Spleen (tissue), 11 donors: ENCODE results near the gene CCDC122. TPM values are rescaled to one million over a fixed set of nuclear protein-coding genes. Genes with fewer than 3 reads are reported as not detected.

Experiments
- DNase-seq: peaks from one replicate; pipeline ENCODE4 v3.0.0-alpha.2; 2020
- H3K27ac ChIP-seq, 8 donors: fragments of 200-600 bp; sonication (generic) in 7 of 8; 1 replicate in 4 of 8; 2 replicates in 4 of 8; pipeline versions ENCODE4 v1.5.0 to v1.8.0; 2016 to 2021; ENCODE audit warnings: inconsistent platforms in 4 of 8, mild to moderate bottlenecking in 4 of 8, moderate library complexity in 1 of 8
- H3K27me3 ChIP-seq, 7 donors: fragments of 200-600 bp; sonication (generic) in 6 of 7; replicated peaks in 1 of 7; 1 replicate in 4 of 7; 2 replicates in 3 of 7; pipeline versions ENCODE4 v1.5.0 to v1.8.0; 2016 to 2021; ENCODE audit warnings: inconsistent platforms in 3 of 7, mild to moderate bottlenecking in 1 of 7
- H3K36me3 ChIP-seq, 6 donors: fragments of 200-600 bp; sonication (generic) in 5 of 6; 1 replicate in 4 of 6; 2 replicates in 2 of 6; pipeline versions ENCODE4 v1.5.0 to v1.8.0; 2016 to 2021; ENCODE audit warnings: inconsistent platforms in 2 of 6
- H3K4me1 ChIP-seq, 6 donors: fragments of 200-600 bp; sonication (generic) in 5 of 6; 1 replicate in 3 of 6; 2 replicates in 3 of 6; pipeline versions ENCODE4 v1.5.0 to v1.8.0; 2016 to 2021; ENCODE audit warnings: inconsistent platforms in 3 of 6
- H3K4me3 ChIP-seq, 8 donors: fragments of 200-600 bp; sonication (generic) in 7 of 8; 1 replicate in 4 of 8; 2 replicates in 4 of 8; pipeline versions ENCODE4 v1.5.0 to v1.8.0; 2016 to 2021; ENCODE audit warnings: inconsistent platforms in 4 of 8, mild to moderate bottlenecking in 4 of 8, moderate library complexity in 2 of 8
- H3K9me3 ChIP-seq, 8 donors: fragments of 200-600 bp; sonication (generic) in 7 of 8; 1 replicate in 4 of 8; 2 replicates in 4 of 8; pipeline versions ENCODE4 v1.5.0 to v1.8.0; 2016 to 2021; ENCODE audit warnings: inconsistent platforms in 4 of 8
- POLR2A ChIP-seq, 3 donors: fragments of 450-650 bp; IDR thresholded peaks; one replicate each; pipeline ENCODE4 v1.5.1; 2017; ENCODE audit warnings: antibody characterized with exemption in 3 of 3, mild to moderate bottlenecking in 1 of 3
- POLR2AphosphoS5 ChIP-seq, 3 donors: sonication (generic); formaldehyde crosslinking; IDR thresholded peaks; one replicate each; pipeline ENCODE4 v1.5.1; 2017; ENCODE audit warnings: antibody characterized with exemption in 3 of 3
- WGBS, 5 donors: extraction: QIAGEN DNeasy Blood & Tissue Kit in 3 of 5; methylation state at CpG; one replicate each; pipeline versions ENCODE4 v1.1.5 to v1.1.7; 2013 to 2018; 5-methylcytosine and 5-hydroxymethylcytosine counted together
- intact Hi-C: fragments of 100-400 bp; cut with DNase I; formaldehyde crosslinking; loops from one replicate; pipeline ENCODE4 v1.15.0; 2023; ENCODE audit warnings: low total_unique reads
- polyA plus RNA-seq, 3 donors: library from polyadenylated mRNA; stranded (reverse); fragments of 200-250 nt; gene quantifications; one replicate each; pipeline ENCODE4 v1.2.1, GENCODE V29; 2013
- total RNA-seq, 7 donors: library from RNA; depleted of rRNA in 3 of 7; stranded (reverse); fragments of >200 nt in 3 of 7; fragmentation: NEBNext Ultra II Directional in 4 of 7; extraction: Animal tissue kit (Norgen Biotek cat#: 25700) in 4 of 7; gene quantifications; one replicate each; pipeline versions ENCODE4 v1.1.0 to v1.2.1, GENCODE V29; 2016 to 2021
- TF ChIP-seq, protein P1 (sequence below), 11 experiments: fragments of 200-600 bp in 7 of 11; fragments of 450-650 bp in 4 of 11; sonication (generic) in 4 of 11; IDR thresholded peaks in 8 of 11; conservative IDR thresholded peaks in 3 of 11; 1 replicate in 7 of 11; 2 replicates in 4 of 11; pipeline versions ENCODE4 v1.4.0 to v1.8.0; 2016 to 2021; ENCODE audit warnings: antibody characterized with exemption in 11 of 11, inconsistent platforms in 4 of 11, mild to moderate bottlenecking in 1 of 11
- donor health status: healthy with polysubstance abuse.
- donor health status: DM: no; HTN: no; CAD: no; lungs with moderate emphysema.
- donor health status: DM: no; HTN: no; CAD: no.
- donor health status: Bipolar disorder and iron deficiency.
- donor health status: healthy.
- donor health status: DM: no; HTN: no; CAD: no.
- donor health status: DM: yes; HTN: yes; CAD: no.

CCDC122 gene
- total and polyA plus RNA-seq, 10 donors = 3.6 to 10.9 (median 6.4) TPM

DNA sequence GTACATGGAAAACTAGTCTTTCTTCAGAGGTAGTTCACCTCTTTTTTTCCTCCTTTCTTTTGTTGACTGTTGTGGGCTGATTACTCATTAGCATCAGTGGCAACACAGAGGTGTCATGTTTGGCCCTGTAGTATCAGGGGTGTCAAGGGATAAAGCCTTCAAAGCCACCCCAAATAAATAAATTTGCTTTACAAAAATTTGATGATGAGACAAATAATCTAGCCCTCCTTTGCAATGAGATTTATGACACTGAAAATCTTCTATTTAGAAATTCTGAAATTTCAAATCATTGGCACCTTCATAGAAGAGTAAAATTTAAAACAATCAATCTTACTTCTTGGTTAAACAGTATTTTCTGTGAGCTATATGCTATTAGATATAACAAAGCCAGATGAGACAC is 2.0 kb upstream of the CCDC122 start:
- H3K4me3 ChIP-seq = no peak overlapping the region
- H3K9me3 ChIP-seq = no peaks in the 10 kb centered on the region
- TF ChIP-seq POLR2A (IDR thresholded peaks at IDR 0.05) = no peak
- TF ChIP-seq POLR2AphosphoS5 (IDR thresholded peaks at IDR 0.05) = no peak
- TF ChIP-seq, protein P1, sequence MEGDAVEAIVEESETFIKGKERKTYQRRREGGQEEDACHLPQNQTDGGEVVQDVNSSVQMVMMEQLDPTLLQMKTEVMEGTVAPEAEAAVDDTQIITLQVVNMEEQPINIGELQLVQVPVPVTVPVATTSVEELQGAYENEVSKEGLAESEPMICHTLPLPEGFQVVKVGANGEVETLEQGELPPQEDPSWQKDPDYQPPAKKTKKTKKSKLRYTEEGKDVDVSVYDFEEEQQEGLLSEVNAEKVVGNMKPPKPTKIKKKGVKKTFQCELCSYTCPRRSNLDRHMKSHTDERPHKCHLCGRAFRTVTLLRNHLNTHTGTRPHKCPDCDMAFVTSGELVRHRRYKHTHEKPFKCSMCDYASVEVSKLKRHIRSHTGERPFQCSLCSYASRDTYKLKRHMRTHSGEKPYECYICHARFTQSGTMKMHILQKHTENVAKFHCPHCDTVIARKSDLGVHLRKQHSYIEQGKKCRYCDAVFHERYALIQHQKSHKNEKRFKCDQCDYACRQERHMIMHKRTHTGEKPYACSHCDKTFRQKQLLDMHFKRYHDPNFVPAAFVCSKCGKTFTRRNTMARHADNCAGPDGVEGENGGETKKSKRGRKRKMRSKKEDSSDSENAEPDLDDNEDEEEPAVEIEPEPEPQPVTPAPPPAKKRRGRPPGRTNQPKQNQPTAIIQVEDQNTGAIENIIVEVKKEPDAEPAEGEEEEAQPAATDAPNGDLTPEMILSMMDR (IDR thresholded peaks at IDR 0.05 in 8 of 11, conservative IDR thresholded peaks at IDR 0.05 in 3 of 11) = no peak
- no peak for DNase-seq
- no peak overlapping the region for H3K27ac ChIP-seq
- H3K27me3 ChIP-seq = no peaks in the 10 kb centered on the region
- peaks cover 14 to 39% (median 29%) of the 10 kb centered on the region in 6 donors for H3K4me1 ChIP-seq
- peaks cover 0 to 8% (median 0%) of the 10 kb centered on the region in 6 donors for H3K36me3 ChIP-seq
- intact Hi-C loops = no loop called here

DNA sequence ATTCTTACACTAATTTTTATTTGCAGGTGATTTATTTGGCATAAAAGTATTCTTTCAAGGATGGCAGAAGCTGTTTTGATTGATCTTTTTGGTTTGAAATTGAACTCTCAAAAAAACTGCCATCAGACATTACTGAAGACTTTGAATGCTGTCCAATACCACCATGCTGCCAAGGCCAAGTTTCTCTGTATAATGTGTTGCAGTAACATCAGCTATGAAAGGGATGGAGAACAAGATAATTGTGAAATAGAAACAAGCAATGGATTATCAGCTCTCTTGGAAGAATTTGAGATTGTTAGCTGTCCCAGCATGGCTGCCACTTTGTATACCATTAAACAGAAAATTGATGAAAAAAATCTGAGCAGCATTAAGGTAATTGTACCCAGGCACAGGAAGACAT is 1.4 kb upstream of the CCDC122 start:
- intact Hi-C loops = no loop called here
- H3K27ac ChIP-seq = no peak overlapping the region
- TF ChIP-seq, protein P1 (IDR thresholded peaks at IDR 0.05 in 8 of 11, conservative IDR thresholded peaks at IDR 0.05 in 3 of 11) = no peak
- no peak for TF ChIP-seq POLR2A (IDR thresholded peaks at IDR 0.05)
- TF ChIP-seq POLR2AphosphoS5 (IDR thresholded peaks at IDR 0.05) = no peak
- no peaks in the 10 kb centered on the region for H3K27me3 ChIP-seq
- H3K4me3 ChIP-seq = no peak overlapping the region
- peaks cover 0 to 8% (median 0%) of the 10 kb centered on the region in 6 donors for H3K36me3 ChIP-seq
- no peak for DNase-seq
- peaks cover 14 to 39% (median 29%) of the 10 kb centered on the region in 6 donors for H3K4me1 ChIP-seq
- H3K9me3 ChIP-seq = no peaks in the 10 kb centered on the region

DNA sequence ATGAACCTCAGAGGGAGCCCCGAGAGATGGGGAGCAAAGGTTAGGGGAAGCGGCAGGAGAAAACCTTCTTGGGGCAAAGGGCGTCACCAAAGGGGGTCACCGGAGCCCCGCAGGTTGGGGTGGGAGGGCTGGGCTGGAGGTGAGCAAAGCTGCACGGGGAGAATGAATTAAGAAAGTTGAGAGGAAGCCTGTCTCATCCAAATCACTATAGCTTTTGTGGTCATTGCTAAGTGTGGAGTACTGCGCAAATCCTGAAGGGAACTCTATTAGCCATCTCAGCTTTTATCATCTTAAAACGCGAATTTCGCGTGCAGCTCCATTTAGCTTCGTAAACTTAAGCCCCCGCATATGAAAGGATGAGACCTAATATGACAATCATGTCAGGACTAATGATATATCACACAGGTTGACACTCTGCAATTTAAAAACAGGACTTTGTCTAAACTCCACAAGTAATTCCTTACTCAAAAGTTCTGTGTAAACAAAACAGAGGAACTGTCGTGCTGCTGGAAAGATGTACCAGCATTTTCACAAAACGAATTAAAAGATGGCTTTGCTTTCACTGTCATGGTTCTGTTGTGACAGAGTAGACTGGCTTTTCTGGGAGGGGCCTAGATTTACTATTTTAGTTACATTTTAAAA is 795 bp upstream of the CCDC122 start:
- 33 to 51% (median 47%) methylated on average over 15 of the region's 15 CpGs for WGBS, 5 donors

DNA sequence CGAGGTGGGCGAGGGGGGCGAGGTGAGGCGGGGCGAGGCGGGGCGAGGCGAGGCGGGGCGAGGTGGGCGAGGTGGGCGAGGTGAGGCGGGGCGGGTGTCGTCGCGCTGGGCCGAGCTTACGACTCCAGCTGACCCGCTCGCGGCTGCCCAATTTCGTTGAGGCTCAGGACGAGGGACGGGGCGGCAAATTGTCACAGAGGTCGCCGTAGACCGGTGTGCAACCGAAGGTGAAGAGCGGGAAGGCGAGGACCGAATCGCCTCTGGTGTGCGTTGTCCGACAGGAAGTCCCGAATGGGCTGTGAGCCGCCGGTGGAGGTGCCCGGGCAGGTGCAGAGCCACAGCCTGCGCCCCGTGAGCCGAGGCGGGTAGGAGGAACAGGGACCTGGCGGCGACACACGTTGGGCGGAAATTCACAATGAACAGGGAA is 228 bp upstream of the CCDC122 start, which contains the start of gene LACC1:
Gene LACC1 (plus strand): TSS at position 150 of the 427 bp plus-strand sequence. CDS start 1,082 bp downstream, outside the sequence.
- intact Hi-C loops = loop anchor here (10.0 kb wide), 1 partner anchor 905 kb away; no protein-coding TSS in a partner anchor
- DNase-seq = peak; percentile 93

More for the DNA sequence above, 795 bp upstream of the CCDC122 start:
- no peaks in the 10 kb centered on the region for H3K27me3 ChIP-seq
- peaks cover 14 to 39% (median 29%) of the 10 kb centered on the region in 6 donors for H3K4me1 ChIP-seq
- intact Hi-C loops = no loop called here
- H3K36me3 ChIP-seq = peaks cover 0 to 4% (median 0%) of the 10 kb centered on the region in 6 donors
- peaks cover 0 to 4% (median 2%) of the 10 kb centered on the region in 8 donors for H3K9me3 ChIP-seq
- peak overlapping the region; percentile 56 to 83 (median 68) for H3K4me3 ChIP-seq
- H3K27ac ChIP-seq = peak overlapping the region in 7 of 8 donors; percentile 97 to 98 (median 97)
- TF ChIP-seq, protein P1 (IDR thresholded peaks at IDR 0.05 in 8 of 11, conservative IDR thresholded peaks at IDR 0.05 in 3 of 11) = no peak
- no peak for TF ChIP-seq POLR2A (IDR thresholded peaks at IDR 0.05)
- TF ChIP-seq POLR2AphosphoS5 (IDR thresholded peaks at IDR 0.05) = no peak
- DNase-seq = no peak

More for the DNA sequence above, 228 bp upstream of the CCDC122 start, which contains the start of gene LACC1:
- Histone ChIP-seq H3K27ac (peak within 1 kb of the TSS; percentile 92 to 98 (median 97)), H3K9me3 (peaks cover 0 to 7% (median 2%) of the 10 kb centered on the region in 8 donors), H3K4me1 (peaks cover 14 to 40% (median 31%) of the 10 kb centered on the region in 6 donors), H3K36me3 (no peaks in the 10 kb centered on the region), H3K27me3 (no peaks in the 10 kb centered on the region), H3K4me3 (peak within 1 kb of the TSS; percentile 56 to 83 (median 68))
- 0 to 3% (median 1%) methylated on average over 34 to 48 of the region's 48 CpGs for WGBS, 5 donors
- TF ChIP-seq, protein P1 (IDR thresholded peaks at IDR 0.05 in 8 of 11, conservative IDR thresholded peaks at IDR 0.05 in 3 of 11) = no peak
- TF ChIP-seq POLR2AphosphoS5 (IDR thresholded peaks at IDR 0.05) = no peak
- no peak for TF ChIP-seq POLR2A (IDR thresholded peaks at IDR 0.05)
